ENCODE measurements around the gene DAD1.

The DAD1 gene

DNA sequence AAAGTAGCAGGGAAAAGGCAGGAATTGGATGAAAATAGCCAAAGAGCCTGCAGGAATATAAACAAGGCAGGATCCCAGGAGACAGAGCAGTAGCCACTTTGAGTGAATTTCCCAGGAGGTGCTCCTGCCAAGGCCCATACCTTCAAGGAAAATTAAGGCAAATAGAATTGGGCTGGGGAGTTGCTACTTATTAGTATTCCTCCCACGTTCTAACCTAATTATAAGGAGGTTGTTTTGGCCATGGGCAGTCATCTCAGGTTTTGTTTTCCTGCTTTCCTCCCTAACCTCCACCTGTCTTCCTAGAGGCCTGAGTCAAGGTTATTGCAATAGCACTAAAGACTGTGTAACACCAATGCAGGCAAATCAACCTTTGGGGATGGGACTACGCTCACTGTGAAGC is 73.1 kb downstream of the DAD1 start:
- DNase-seq (ENCODE audit: low spot score) = no peak

Measured in cerebellar cortex (tissue), 1 donor.